ENCODE measurements around the gene PLEKHA7. TPM values are rescaled to one million over a fixed set of nuclear protein-coding genes. Genes with fewer than 3 reads are reported as not detected.

Gene PLEKHA7
- total RNA-seq, 1 donor from 2014 or later: 45.9 TPM

DNA sequence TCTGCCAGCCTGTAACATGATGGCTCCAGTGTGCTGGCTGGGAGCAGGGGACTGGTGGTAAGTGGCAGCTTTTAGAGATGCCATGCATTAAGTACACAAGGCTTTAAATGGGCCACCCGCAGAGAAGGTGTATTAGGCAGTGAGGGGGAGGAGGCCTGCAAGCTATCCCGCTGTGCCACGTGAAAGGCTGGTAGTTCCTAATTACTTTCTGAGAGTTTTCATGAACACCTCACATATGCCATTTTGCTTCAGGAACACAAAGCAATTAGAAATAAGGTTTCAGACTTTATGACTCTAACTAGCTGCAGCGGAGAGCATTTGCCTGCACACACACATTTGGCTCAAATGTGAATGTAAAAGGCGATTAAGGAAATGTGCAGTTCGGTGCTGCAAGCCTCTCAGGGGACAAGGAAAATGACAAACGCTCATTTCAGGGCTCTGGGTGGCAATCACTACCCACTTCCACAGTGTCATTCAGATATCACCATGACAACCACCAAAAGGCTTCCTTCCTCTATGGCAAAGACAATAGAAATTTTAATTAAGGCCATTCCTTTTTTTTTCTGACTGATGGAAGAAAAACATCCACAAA, 116.6 kb downstream of the PLEKHA7 start:
- H3K27me3 ChIP-seq: no peaks in the 10 kb centered on the region
- H3K36me3 ChIP-seq: no peaks in the 10 kb centered on the region
- intact Hi-C loops (cut with DNase I): no loop called here
- no peak overlapping the region for H3K27ac ChIP-seq
- no peaks in the 10 kb centered on the region for H3K9me3 ChIP-seq
- TF ChIP-seq POLR2AphosphoS5 (IDR thresholded peaks at IDR 0.05; ENCODE audit: insufficient read depth in 1 of 2, low read depth in 1 of 2) (no peak), POLR2A (IDR thresholded peaks at IDR 0.05) (no peak)
- TF ChIP-seq, protein P1, sequence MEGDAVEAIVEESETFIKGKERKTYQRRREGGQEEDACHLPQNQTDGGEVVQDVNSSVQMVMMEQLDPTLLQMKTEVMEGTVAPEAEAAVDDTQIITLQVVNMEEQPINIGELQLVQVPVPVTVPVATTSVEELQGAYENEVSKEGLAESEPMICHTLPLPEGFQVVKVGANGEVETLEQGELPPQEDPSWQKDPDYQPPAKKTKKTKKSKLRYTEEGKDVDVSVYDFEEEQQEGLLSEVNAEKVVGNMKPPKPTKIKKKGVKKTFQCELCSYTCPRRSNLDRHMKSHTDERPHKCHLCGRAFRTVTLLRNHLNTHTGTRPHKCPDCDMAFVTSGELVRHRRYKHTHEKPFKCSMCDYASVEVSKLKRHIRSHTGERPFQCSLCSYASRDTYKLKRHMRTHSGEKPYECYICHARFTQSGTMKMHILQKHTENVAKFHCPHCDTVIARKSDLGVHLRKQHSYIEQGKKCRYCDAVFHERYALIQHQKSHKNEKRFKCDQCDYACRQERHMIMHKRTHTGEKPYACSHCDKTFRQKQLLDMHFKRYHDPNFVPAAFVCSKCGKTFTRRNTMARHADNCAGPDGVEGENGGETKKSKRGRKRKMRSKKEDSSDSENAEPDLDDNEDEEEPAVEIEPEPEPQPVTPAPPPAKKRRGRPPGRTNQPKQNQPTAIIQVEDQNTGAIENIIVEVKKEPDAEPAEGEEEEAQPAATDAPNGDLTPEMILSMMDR (IDR thresholded peaks at IDR 0.05): no peak
- DNase-seq (ENCODE audit: extremely low spot score in 2 of 2): no peak
- H3K4me1 ChIP-seq: peaks cover 9% of the 10 kb centered on the region
- H3K4me3 ChIP-seq: no peak overlapping the region

DNA sequence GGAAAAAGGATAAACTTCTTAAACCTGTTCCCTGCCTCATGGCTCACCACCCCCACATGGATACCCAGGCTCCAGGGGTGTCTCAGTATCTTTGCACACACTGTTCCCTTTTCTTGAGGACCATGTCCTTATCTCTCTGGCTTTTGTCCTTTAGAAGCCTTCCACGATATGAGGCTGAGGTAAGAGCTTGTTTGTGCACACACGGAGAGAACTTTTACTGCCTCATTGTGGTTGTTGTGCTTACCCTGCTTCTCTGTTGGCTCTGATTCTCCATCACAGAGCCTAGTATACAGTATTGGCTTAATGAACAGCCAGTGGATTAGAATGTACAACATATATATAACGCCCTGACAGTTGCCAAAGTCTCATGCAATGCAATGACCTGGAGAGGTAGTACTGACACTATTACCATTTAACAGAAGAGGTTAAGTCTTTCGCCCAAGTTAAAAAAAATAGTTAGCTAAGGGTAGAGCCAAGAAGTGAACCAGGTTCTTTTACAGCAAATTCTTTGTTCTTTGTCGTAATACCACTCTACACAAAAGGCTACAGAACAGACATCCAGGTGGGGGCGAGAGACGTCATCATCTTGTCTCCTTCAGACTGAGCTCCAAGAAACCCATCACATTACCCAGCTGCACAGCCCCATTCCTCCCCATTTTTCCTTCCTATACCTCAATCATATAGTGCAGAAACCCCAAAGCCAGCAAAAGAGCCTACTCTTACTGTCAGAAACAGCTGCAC, 117.3 kb downstream of the PLEKHA7 start:
- no peak for DNase-seq (ENCODE audit: extremely low spot score in 2 of 2)
- no peak overlapping the region for H3K27ac ChIP-seq
- H3K9me3 ChIP-seq: no peaks in the 10 kb centered on the region
- no peak overlapping the region for H3K4me3 ChIP-seq
- H3K36me3 ChIP-seq: no peaks in the 10 kb centered on the region
- peaks cover 9% of the 10 kb centered on the region for H3K4me1 ChIP-seq
- H3K27me3 ChIP-seq: no peaks in the 10 kb centered on the region
- intact Hi-C loops (cut with DNase I): no loop called here
- TF ChIP-seq POLR2A (IDR thresholded peaks at IDR 0.05): no peak
- no peak for TF ChIP-seq POLR2AphosphoS5 (IDR thresholded peaks at IDR 0.05; ENCODE audit: insufficient read depth in 1 of 2, low read depth in 1 of 2)
- TF ChIP-seq, protein P1 (IDR thresholded peaks at IDR 0.05): no peak

DNA sequence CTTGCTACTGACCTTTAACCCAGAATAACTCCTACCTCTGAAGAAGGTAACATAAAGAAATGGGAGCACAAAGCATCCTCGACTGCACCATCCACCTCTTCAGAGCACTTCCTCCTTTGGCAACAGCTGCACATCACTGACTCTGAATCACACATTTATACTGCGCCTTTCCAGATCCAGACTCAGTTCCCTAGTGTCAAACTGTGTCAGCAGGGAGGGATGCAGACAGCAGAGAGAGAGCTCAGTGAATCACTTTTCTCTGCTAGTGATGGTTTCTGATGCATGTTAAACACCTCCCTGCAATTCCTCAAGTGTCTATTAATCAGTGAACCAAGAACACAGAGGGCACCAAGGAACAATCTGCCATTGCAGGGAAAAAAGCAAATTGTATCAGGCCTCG, 118.9 kb downstream of the PLEKHA7 start:
- Histone ChIP-seq H3K9me3 (no peaks in the 10 kb centered on the region), H3K4me3 (no peak overlapping the region), H3K4me1 (peaks cover 9% of the 10 kb centered on the region), H3K27ac (no peak overlapping the region), H3K27me3 (no peaks in the 10 kb centered on the region), H3K36me3 (no peaks in the 10 kb centered on the region)
- intact Hi-C loops (cut with DNase I): no loop called here
- no peak for DNase-seq (ENCODE audit: extremely low spot score in 2 of 2)
- no peak for TF ChIP-seq POLR2A (IDR thresholded peaks at IDR 0.05)
- TF ChIP-seq, protein P1 (IDR thresholded peaks at IDR 0.05): no peak
- no peak for TF ChIP-seq POLR2AphosphoS5 (IDR thresholded peaks at IDR 0.05; ENCODE audit: insufficient read depth in 1 of 2, low read depth in 1 of 2)

DNA sequence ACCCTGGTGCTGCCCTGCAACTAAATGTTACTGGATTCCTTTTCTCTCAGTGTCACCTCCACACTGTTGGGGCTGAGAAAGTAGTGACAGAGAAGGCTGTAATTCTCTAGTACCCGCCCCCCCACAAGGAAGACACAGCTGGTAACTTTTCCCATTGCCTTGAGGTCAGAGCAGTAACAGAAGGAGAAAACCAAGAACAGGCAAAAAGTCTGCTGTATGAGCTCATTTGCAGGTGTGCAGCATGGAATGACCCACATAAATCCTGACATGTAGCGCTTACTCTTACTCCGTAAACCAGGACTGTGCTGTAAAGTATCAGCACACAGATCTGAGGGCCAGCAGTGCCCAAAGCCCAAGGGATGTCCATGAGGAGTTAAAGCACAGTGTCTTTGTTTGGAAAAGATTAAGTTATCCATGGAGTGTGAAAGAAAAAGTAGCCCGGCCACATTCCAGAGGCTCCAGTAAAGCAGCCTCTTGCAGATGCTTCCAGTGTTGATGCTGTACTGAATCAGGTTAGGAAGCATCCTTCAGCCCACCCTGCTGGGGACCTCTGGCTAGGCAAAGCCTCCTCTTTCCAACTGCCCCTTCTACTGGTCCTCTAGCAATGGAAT, 120.7 kb downstream of the PLEKHA7 start:
- TF ChIP-seq, protein P1 (IDR thresholded peaks at IDR 0.05): no peak
- TF ChIP-seq POLR2AphosphoS5 (IDR thresholded peaks at IDR 0.05; ENCODE audit: insufficient read depth in 1 of 2, low read depth in 1 of 2) (no peak), POLR2A (IDR thresholded peaks at IDR 0.05) (no peak)
- H3K27ac ChIP-seq: no peak overlapping the region
- no peak for DNase-seq (ENCODE audit: extremely low spot score in 2 of 2)
- H3K4me3 ChIP-seq: no peak overlapping the region
- intact Hi-C loops (cut with DNase I): no loop called here
- no peaks in the 10 kb centered on the region for H3K27me3 ChIP-seq
- H3K4me1 ChIP-seq: peaks cover 9% of the 10 kb centered on the region
- no peaks in the 10 kb centered on the region for H3K9me3 ChIP-seq
- no peaks in the 10 kb centered on the region for H3K36me3 ChIP-seq

DNA sequence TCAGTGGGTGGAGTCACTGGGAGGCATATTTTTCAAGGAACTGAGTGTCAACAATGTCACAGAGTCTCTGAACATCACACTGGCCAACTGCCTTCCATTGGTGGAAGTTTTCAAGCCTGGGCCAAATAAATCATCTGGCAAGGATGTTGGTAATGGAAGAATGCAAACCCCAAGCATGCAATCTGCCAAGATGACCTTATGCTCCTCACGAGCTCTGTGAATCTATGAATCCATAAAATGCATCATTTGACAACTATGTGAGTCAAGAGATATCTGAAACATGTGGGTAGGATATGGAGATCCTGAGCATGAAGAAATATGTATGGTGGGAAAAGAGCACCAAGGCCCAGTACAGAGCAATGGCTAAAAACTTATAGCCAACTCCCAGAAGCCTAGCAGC, 122.2 kb downstream of the PLEKHA7 start:
- TF ChIP-seq POLR2A (IDR thresholded peaks at IDR 0.05) (no peak), POLR2AphosphoS5 (IDR thresholded peaks at IDR 0.05; ENCODE audit: insufficient read depth in 1 of 2, low read depth in 1 of 2) (no peak)
- TF ChIP-seq, protein P1 (IDR thresholded peaks at IDR 0.05): no peak
- H3K27ac ChIP-seq: no peak overlapping the region
- no peak for DNase-seq (ENCODE audit: extremely low spot score in 2 of 2)
- no peaks in the 10 kb centered on the region for H3K27me3 ChIP-seq
- no peaks in the 10 kb centered on the region for H3K9me3 ChIP-seq
- no peaks in the 10 kb centered on the region for H3K36me3 ChIP-seq
- no peaks in the 10 kb centered on the region for H3K4me1 ChIP-seq
- no peak overlapping the region for H3K4me3 ChIP-seq
- intact Hi-C loops (cut with DNase I): no loop called here

Measured in vagina (tissue), 2 donors.